Brain microvascular endothelial cell (primary cell): ENCODE results near the gene VSTM2B.
"Not testable (repeated sequence)": the region's sequence is repeated elsewhere in the genome, so short reads cannot be mapped to it uniquely, and the experiment has no call there.

ENCODE experiments used
- DNase-seq: peaks from one replicate; pipeline ENCODE4 v3.0.0-alpha.2; 2020
- H3K27ac ChIP-seq: fragments of 250-450 bp; sonication (Bioruptor Pico); 2 replicates; pipeline ENCODE4 v1.5.1; 2020; ENCODE audit warnings: mild to moderate bottlenecking, moderate library complexity
- H3K27me3 ChIP-seq: fragments of 250-450 bp; sonication (Bioruptor Pico); replicated peaks from 2 replicates; pipeline ENCODE4 v1.5.1; 2020; ENCODE audit warnings: mild to moderate bottlenecking
- H3K36me3 ChIP-seq: fragments of 250-450 bp; sonication (Bioruptor Pico); replicated peaks from 2 replicates; pipeline ENCODE4 v1.5.1; 2020; ENCODE audit warnings: mild to moderate bottlenecking
- H3K4me3 ChIP-seq: 2 replicates; pipeline ENCODE4 v1.5.1; 2011; ENCODE audit warnings: low read depth, mild to moderate bottlenecking, control low read depth, low read length, moderate library complexity
- CTCF ChIP-seq: IDR thresholded peaks from 2 replicates; pipeline ENCODE4 v1.5.1; 2011; ENCODE audit warnings: low read depth, mild to moderate bottlenecking, moderate library complexity, low read length, control low read depth, inconsistent platforms; ENCODE audit errors: missing control alignments
- in situ Hi-C: cut with HindIII; loops from 2 replicates; pipeline ENCODE4 v1.10.0; 2017; ENCODE audit warnings: low sequenced_read_pairs, low pct_ligation_motif_present

VSTM2B gene

GRCh38 chr19:29549105-29550070, 23.6 kb downstream of the VSTM2B start:
- DNase-seq: no peak
- in situ Hi-C loops: no loop called here
- no peak for TF ChIP-seq CTCF
- no peaks in the 10 kb centered on the region for H3K36me3 ChIP-seq
- H3K27me3 ChIP-seq: no peaks in the 10 kb centered on the region
- no peak overlapping the region for H3K27ac ChIP-seq
- H3K4me3 ChIP-seq: no peak overlapping the region

- no peak for TF ChIP-seq CTCF
- Histone ChIP-seq H3K27ac (no peak overlapping the region), H3K36me3 (no peaks in the 10 kb centered on the region), H3K4me3 (no peak overlapping the region), H3K27me3 (no peaks in the 10 kb centered on the region)
- DNase-seq: no peak
- in situ Hi-C loops: no loop called here
Measured at GRCh38 chr19:29550896-29551295, 25.1 kb downstream of the VSTM2B start.

- Histone ChIP-seq H3K36me3 (no peaks in the 10 kb centered on the region), H3K27me3 (no peaks in the 10 kb centered on the region), H3K4me3 (no peak overlapping the region), H3K27ac (no peak overlapping the region)
- no peak for TF ChIP-seq CTCF
- in situ Hi-C loops: no loop called here
- DNase-seq: no peak
Measured at GRCh38 chr19:29551774-29552173, 26.0 kb downstream of the VSTM2B start.

- H3K27ac ChIP-seq: no peak overlapping the region
- H3K4me3 ChIP-seq: no peak overlapping the region
- in situ Hi-C loops: no loop called here
- DNase-seq: no peak
- no peaks in the 10 kb centered on the region for H3K36me3 ChIP-seq
- H3K27me3 ChIP-seq: no peaks in the 10 kb centered on the region
- no peak for TF ChIP-seq CTCF
Measured at GRCh38 chr19:29552454-29553280, 26.9 kb downstream of the VSTM2B start.

GRCh38 chr19:29554149-29554548, 28.4 kb downstream of the VSTM2B start:
- H3K27ac ChIP-seq: no peak overlapping the region
- TF ChIP-seq CTCF: no peak
- in situ Hi-C loops: no loop called here

GRCh38 chr19:29559110-29559509, 33.3 kb downstream of the VSTM2B start:
- H3K27ac ChIP-seq, H3K27me3 ChIP-seq, H3K36me3 ChIP-seq, in situ Hi-C loops, DNase-seq, H3K4me3 ChIP-seq: not testable (repeated sequence)

More at GRCh38 chr19:29554149-29554548, 28.4 kb downstream of the VSTM2B start:
- no peak for DNase-seq
- Histone ChIP-seq H3K36me3 (no peaks in the 10 kb centered on the region), H3K4me3 (no peak overlapping the region), H3K27me3 (no peaks in the 10 kb centered on the region)
